ENCODE results near the gene POU2F3. TPM values are rescaled to one million over a fixed set of nuclear protein-coding genes. Genes with fewer than 3 reads are reported as not detected.

Gene POU2F3
- total and polyA plus RNA-seq, 2 of the 13 experiments (the other 11 are each of a cell fraction or from before 2014, with no cell fraction given): not detected

DNA sequence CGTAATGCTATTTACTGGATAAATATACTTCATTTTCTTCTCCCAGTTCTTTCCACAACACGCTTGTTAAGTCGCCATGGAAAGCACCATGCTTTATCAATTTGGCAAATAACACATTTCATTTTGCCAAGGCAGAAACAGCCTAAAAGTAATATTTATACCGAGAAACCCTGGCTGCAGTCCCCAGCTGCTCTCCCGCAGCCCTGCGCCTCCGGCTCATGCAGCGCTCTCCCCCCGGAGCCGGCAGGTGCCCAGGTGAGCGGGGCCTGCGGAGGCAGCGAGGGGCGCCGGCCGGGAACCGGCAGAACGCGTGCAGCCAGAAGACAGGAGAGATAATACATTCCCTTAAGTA is 95.6 kb downstream of the POU2F3 start (continued):
- TF ChIP-seq NFE2 (CRISPR knock-in tag; IDR thresholded peaks at IDR 0.05): no peak
- no peak for TF ChIP-seq ZNF75D (CRISPR knock-in tag; IDR thresholded peaks at IDR 0.05; ENCODE audit: borderline replicate concordance)
- no peak for TF ChIP-seq NCOA5 (CRISPR knock-in tag; IDR thresholded peaks at IDR 0.05)
- no peak for TF ChIP-seq ONECUT2 (CRISPR knock-in tag; IDR thresholded peaks at IDR 0.05)
- TF ChIP-seq, protein P1, sequence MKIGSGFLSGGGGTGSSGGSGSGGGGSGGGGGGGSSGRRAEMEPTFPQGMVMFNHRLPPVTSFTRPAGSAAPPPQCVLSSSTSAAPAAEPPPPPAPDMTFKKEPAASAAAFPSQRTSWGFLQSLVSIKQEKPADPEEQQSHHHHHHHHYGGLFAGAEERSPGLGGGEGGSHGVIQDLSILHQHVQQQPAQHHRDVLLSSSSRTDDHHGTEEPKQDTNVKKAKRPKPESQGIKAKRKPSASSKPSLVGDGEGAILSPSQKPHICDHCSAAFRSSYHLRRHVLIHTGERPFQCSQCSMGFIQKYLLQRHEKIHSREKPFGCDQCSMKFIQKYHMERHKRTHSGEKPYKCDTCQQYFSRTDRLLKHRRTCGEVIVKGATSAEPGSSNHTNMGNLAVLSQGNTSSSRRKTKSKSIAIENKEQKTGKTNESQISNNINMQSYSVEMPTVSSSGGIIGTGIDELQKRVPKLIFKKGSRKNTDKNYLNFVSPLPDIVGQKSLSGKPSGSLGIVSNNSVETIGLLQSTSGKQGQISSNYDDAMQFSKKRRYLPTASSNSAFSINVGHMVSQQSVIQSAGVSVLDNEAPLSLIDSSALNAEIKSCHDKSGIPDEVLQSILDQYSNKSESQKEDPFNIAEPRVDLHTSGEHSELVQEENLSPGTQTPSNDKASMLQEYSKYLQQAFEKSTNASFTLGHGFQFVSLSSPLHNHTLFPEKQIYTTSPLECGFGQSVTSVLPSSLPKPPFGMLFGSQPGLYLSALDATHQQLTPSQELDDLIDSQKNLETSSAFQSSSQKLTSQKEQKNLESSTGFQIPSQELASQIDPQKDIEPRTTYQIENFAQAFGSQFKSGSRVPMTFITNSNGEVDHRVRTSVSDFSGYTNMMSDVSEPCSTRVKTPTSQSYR (CRISPR knock-in tag; IDR thresholded peaks at IDR 0.05; ENCODE audit: borderline replicate concordance): no peak
- TF ChIP-seq NFYC (CRISPR knock-in tag; IDR thresholded peaks at IDR 0.05): no peak
- TF ChIP-seq ZNF121 (CRISPR knock-in tag; IDR thresholded peaks at IDR 0.05): no peak
- no peak for TF ChIP-seq ZNF776 (CRISPR knock-in tag; IDR thresholded peaks at IDR 0.05)
- TF ChIP-seq ZNF672 (CRISPR knock-in tag; IDR thresholded peaks at IDR 0.05): 0 out of 2 replicates have a peak, but pooled peaks have one; percentile 8
- peak; percentile 76; the same call in 1 of the 2 replicates for TF ChIP-seq ZNF33B (CRISPR knock-in tag; IDR thresholded peaks at IDR 0.05)
- no peak for TF ChIP-seq NFRKB (IDR thresholded peaks at IDR 0.05)
- TF ChIP-seq, protein P2, sequence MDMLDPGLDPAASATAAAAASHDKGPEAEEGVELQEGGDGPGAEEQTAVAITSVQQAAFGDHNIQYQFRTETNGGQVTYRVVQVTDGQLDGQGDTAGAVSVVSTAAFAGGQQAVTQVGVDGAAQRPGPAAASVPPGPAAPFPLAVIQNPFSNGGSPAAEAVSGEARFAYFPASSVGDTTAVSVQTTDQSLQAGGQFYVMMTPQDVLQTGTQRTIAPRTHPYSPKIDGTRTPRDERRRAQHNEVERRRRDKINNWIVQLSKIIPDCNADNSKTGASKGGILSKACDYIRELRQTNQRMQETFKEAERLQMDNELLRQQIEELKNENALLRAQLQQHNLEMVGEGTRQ (IDR thresholded peaks at IDR 0.05; ENCODE audit: low read depth, low read length): no peak
- TF ChIP-seq, protein P2 (CRISPR knock-in tag; IDR thresholded peaks at IDR 0.05; ENCODE audit: borderline replicate concordance): peak; percentile 7; the same call in 1 of the 2 replicates
- TF ChIP-seq, protein P3, sequence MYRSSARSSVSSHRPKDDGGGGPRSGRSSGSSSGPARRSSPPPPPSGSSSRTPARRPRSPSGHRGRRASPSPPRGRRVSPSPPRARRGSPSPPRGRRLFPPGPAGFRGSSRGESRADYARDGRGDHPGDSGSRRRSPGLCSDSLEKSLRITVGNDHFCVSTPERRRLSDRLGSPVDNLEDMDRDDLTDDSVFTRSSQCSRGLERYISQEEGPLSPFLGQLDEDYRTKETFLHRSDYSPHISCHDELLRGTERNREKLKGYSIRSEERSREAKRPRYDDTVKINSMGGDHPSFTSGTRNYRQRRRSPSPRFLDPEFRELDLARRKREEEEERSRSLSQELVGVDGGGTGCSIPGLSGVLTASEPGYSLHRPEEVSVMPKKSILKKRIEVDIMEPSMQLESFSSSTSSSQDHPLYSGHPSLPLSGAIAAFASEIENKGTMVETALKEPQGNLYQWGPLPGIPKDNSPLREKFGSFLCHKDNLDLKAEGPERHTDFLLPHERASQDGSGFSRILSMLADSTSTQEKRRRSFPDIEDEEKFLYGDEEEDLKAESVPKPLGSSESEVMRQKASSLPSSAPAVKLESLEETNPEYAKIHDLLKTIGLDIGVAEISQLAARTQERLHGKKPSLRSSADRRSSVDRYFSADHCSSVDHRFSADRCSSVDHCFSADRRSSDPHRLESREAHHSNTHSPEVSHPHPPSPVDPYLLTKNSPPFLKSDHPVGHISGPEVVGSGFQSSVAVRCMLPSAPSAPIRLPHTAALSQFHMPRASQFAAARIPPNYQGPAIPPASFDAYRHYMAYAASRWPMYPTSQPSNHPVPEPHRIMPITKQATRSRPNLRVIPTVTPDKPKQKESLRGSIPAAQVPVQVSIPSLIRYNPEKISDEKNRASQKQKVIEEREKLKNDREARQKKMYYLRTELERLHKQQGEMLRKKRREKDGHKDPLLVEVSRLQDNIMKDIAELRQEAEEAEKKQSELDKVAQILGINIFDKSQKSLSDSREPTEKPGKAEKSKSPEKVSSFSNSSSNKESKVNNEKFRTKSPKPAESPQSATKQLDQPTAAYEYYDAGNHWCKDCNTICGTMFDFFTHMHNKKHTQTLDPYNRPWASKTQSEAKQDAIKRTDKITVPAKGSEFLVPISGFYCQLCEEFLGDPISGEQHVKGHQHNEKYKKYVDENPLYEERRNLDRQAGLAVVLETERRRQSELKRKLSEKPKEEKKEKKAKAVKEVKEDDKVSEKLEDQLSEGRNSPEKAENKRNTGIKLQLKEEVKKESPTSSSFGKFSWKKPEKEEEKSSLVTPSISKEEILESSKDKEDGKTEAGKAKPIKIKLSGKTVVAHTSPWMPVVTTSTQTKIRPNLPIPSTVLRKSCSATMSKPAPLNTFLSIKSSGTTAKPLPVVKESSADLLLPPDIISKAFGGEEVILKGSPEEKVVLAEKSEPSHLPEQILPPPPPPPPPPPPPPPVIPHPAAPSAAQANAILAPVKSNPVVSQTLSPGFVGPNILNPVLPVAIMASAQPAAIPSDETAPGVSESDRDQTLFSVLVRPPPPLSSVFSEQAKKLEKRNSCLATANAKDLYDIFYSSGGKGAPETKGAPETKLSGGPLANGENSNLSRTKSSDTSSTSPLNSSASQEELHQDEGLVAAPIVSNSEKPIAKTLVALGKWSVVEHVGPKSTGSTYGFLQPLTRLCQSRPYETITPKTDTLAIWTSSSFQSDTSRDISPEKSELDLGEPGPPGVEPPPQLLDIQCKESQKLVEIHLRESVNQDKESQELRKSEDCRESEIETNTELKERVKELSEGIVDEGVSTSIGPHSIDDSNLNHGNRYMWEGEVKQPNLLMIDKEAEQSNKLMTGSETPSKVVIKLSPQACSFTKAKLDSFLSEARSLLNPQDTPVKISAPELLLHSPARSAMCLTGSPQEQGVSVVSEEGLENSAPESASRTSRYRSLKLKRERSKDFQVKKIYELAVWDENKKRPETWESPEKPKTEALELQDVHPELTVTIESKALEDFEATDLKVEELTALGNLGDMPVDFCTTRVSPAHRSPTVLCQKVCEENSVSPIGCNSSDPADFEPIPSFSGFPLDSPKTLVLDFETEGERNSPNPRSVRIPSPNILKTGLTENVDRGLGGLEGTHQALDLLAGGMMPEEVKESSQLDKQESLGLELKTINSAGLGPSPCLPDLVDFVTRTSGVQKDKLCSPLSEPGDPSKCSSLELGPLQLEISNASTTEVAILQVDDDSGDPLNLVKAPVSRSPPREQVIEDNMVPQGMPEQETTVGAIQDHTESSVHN (CRISPR knock-in tag; IDR thresholded peaks at IDR 0.05): no peak
- TF ChIP-seq GATAD1 (CRISPR knock-in tag; IDR thresholded peaks at IDR 0.05): no peak
- TF ChIP-seq, protein P4, sequence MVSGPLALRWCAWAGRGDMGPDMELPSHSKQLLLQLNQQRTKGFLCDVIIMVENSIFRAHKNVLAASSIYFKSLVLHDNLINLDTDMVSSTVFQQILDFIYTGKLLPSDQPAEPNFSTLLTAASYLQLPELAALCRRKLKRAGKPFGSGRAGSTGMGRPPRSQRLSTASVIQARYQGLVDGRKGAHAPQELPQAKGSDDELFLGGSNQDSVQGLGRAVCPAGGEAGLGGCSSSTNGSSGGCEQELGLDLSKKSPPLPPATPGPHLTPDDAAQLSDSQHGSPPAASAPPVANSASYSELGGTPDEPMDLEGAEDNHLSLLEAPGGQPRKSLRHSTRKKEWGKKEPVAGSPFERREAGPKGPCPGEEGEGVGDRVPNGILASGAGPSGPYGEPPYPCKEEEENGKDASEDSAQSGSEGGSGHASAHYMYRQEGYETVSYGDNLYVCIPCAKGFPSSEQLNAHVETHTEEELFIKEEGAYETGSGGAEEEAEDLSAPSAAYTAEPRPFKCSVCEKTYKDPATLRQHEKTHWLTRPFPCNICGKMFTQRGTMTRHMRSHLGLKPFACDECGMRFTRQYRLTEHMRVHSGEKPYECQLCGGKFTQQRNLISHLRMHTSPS (CRISPR knock-in tag; IDR thresholded peaks at IDR 0.05; ENCODE audit: low read depth): no peak
- TF ChIP-seq MAFG (CRISPR knock-in tag; IDR thresholded peaks at IDR 0.05): no peak
